ENCODE data around the gene PROSER3. TPM values are rescaled to one million over a fixed set of nuclear protein-coding genes. Genes with fewer than 3 reads are reported as not detected.
"Not testable (repeated sequence)": the region's sequence is repeated elsewhere in the genome, so short reads cannot be mapped to it uniquely, and the experiment has no call there.

PROSER3 gene
- total and polyA plus RNA-seq, 2 of the 13 experiments (the other 11 are each of a cell fraction or from before 2014, with no cell fraction given) = 5.1 to 5.7 TPM

DNA sequence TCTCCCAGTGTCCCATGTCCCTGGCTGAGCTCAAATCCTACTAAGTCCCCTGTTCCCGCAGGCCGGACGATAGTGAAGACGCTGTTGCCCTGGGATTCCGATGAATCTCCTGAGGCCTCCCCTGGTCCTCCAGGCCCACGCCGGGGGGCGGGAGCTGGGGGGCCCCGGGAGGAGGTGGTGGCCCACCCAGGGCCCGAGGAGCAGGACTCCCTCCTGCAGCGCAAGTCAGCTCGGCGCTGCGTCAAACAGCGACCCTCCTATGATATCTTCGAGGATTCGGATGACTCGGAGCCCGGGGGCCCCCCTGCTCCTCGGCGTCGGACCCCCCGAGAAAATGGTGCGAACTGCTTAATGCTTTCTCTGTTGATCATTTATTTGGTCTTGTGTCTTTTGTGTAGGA, 34.3 kb upstream of the PROSER3 start:
- Histone ChIP-seq H3K4me1 (ENCODE audit: insufficient read depth, low read length) (peaks cover 10% of the 10 kb centered on the region), H3K4me3 (replicated peaks in 1 of 3; ENCODE audit: insufficient read depth in 1 of 3, low read depth in 2 of 3, low read length in 3 of 3) (no peak overlapping the region), H3K9me3 (ENCODE audit: low read length) (no peaks in the 10 kb centered on the region), H3K36me3 (replicated peaks in 1 of 2; ENCODE audit: control insufficient read depth in 1 of 2, insufficient read depth in 2 of 2, low read length in 2 of 2) (peaks cover 54 to 79% of the 10 kb centered on the region in 2 experiments), H4K20me1 (ENCODE audit: insufficient read depth, low read length) (peaks cover 5% of the 10 kb centered on the region), H3K79me2 (ENCODE audit: insufficient read depth, low read length) (peaks cover 16% of the 10 kb centered on the region), H3K9ac (ENCODE audit: insufficient read depth, low read depth, low read length) (no peak overlapping the region), H3K27ac (ENCODE audit: extremely low read length, insufficient read depth, low read length) (no peak overlapping the region), H2AFZ (ENCODE audit: low read length) (no peak overlapping the region), H3K27me3 (ENCODE audit: control insufficient read depth in 1 of 2, insufficient read depth in 2 of 2, low read length in 2 of 2) (no peaks in the 10 kb centered on the region), H3K4me2 (ENCODE audit: low read depth, low read length) (no peak overlapping the region)
- intact Hi-C loops (cut with micrococcal nuclease; ENCODE audit: unreplicated experiment) = no loop called here
- no TSS peak for BruUV-seq (replicated peaks)
- in situ Hi-C loops (cut with HindIII; ENCODE audit: extremely low pct_ligation_motif_present, low pct_unique_long_range_greater_than_20kb) = no loop called here
- DNase-seq (ENCODE audit: low spot score) (no peak), ATAC-seq (no peak), FAIRE-seq (no peak)
- ChIA-PET CTCF (ENCODE audit: low intra/inter-chr PET ratio, low total read pairs) (no interaction called here), POLR2A (interaction anchor here (1.1 to 1.6 kb wide), 2 partner anchors 14 to 17 kb away, joined by 3 to 5 read pairs; no protein-coding TSS in a partner anchor)
- TF ChIP-seq PTBP1 (IDR thresholded peaks at IDR 0.05; ENCODE audit: low read depth, low read length, poor library complexity, severe bottlenecking) (no peak), ZBTB38 (CRISPR knock-in tag; IDR thresholded peaks at IDR 0.05) (no peak), HIVEP1 (CRISPR knock-in tag; IDR thresholded peaks at IDR 0.05) (no peak)
- TF ChIP-seq, protein P1, sequence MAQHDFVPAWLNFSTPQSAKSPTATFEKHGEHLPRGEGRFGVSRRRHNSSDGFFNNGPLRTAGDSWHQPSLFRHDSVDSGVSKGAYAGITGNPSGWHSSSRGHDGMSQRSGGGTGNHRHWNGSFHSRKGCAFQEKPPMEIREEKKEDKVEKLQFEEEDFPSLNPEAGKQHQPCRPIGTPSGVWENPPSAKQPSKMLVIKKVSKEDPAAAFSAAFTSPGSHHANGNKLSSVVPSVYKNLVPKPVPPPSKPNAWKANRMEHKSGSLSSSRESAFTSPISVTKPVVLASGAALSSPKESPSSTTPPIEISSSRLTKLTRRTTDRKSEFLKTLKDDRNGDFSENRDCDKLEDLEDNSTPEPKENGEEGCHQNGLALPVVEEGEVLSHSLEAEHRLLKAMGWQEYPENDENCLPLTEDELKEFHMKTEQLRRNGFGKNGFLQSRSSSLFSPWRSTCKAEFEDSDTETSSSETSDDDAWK (CRISPR knock-in tag; IDR thresholded peaks at IDR 0.05) = no peak
- TF ChIP-seq, protein P2, sequence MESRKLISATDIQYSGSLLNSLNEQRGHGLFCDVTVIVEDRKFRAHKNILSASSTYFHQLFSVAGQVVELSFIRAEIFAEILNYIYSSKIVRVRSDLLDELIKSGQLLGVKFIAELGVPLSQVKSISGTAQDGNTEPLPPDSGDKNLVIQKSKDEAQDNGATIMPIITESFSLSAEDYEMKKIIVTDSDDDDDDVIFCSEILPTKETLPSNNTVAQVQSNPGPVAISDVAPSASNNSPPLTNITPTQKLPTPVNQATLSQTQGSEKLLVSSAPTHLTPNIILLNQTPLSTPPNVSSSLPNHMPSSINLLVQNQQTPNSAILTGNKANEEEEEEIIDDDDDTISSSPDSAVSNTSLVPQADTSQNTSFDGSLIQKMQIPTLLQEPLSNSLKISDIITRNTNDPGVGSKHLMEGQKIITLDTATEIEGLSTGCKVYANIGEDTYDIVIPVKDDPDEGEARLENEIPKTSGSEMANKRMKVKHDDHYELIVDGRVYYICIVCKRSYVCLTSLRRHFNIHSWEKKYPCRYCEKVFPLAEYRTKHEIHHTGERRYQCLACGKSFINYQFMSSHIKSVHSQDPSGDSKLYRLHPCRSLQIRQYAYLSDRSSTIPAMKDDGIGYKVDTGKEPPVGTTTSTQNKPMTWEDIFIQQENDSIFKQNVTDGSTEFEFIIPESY (CRISPR knock-in tag; IDR thresholded peaks at IDR 0.05) = no peak
- 97% methylated on average over 14 of the region's 24 CpGs for WGBS (ENCODE audit: low lambda C conversion rate)

GRCh38 chr19:35724132-35724531, 33.8 kb upstream of the PROSER3 start:
- CTCF ChIA-PET (ENCODE audit: low intra/inter-chr PET ratio, low total read pairs); H3K9ac ChIP-seq (ENCODE audit: insufficient read depth, low read depth, low read length): not testable (repeated sequence)

More at GRCh38 chr19:35724132-35724531, 33.8 kb upstream of the PROSER3 start:
- H3K27me3 ChIP-seq (ENCODE audit: control insufficient read depth in 1 of 2, insufficient read depth in 2 of 2, low read length in 2 of 2); H3K27ac ChIP-seq (ENCODE audit: extremely low read length, insufficient read depth, low read length); H3K4me1 ChIP-seq (ENCODE audit: insufficient read depth, low read length); H3K4me3 ChIP-seq (replicated peaks in 1 of 3; ENCODE audit: insufficient read depth in 1 of 3, low read depth in 2 of 3, low read length in 3 of 3); H3K9me3 ChIP-seq (ENCODE audit: low read length); DNase-seq (ENCODE audit: low spot score); H3K4me2 ChIP-seq (ENCODE audit: low read depth, low read length); FAIRE-seq; H2AFZ ChIP-seq (ENCODE audit: low read length); BruUV-seq (replicated peaks); H4K20me1 ChIP-seq (ENCODE audit: insufficient read depth, low read length); in situ Hi-C loops (cut with HindIII; ENCODE audit: extremely low pct_ligation_motif_present, low pct_unique_long_range_greater_than_20kb); ATAC-seq; intact Hi-C loops (cut with micrococcal nuclease; ENCODE audit: unreplicated experiment): not testable (repeated sequence)
- POLR2A ChIA-PET = interaction anchor here (1.6 kb wide), 1 partner anchor 16 kb away, joined by 5 read pairs; no protein-coding TSS in a partner anchor
- Histone ChIP-seq H3K36me3 (replicated peaks in 1 of 2; ENCODE audit: control insufficient read depth in 1 of 2, insufficient read depth in 2 of 2, low read length in 2 of 2) (peaks cover 58 to 84% of the 10 kb centered on the region in 2 experiments), H3K79me2 (ENCODE audit: insufficient read depth, low read length) (peaks cover 11% of the 10 kb centered on the region)
- 100% methylated on average over 7 of the region's 7 CpGs for WGBS (ENCODE audit: low lambda C conversion rate)

All from HepG2 (cell line).